NCI-H187 (cell line): ENCODE measurements around the gene CD300LF.

ENCODE experiments used
- DNase-seq, 2 experiments: peaks; one replicate each; lab custom pipeline; 2025; lab: John Stamatoyannopoulos, UW

Gene CD300LF

DNA sequence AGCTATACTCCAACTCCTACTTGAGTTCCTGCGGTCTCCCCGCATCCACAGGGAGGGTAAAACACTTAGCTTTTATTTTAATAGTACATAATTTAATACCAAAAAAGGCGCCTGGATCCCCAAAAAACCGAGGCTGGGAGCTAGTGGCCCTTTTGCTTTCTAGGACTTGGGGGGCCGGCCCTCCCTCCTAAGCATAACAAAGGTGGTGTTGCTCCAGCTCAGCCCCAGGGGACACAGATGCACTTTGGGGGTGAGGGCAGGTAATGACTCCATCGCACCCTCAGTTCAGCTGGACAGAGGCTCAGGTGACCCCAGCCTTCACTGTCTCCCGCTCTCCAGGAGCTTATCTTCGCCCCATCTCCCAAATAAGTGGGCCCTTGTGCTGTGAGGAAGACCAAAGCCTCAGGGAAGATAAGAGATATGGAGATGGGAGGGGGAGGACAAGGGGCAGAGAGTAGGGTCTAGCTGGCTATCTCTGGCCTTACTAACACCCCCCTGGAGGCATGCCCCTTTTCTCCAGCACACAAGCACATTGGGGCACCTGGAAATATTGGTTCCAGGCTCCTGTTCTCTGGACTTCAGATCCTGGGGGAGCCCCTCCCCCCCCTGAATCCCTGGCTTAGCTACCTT lies 32.9 kb upstream of the CD300LF start:
- no peak for DNase-seq

- DNase-seq = peak; percentile 47 to 62
Measured at GRCh38 chr17:74744714-74745547, 32.2 kb upstream of the CD300LF start.

- DNase-seq = no peak
Measured at GRCh38 chr17:74744349-74744713, 31.6 kb upstream of the CD300LF start.

- DNase-seq = no peak
Measured at GRCh38 chr17:74743755-74744154, 31.0 kb upstream of the CD300LF start.

DNA sequence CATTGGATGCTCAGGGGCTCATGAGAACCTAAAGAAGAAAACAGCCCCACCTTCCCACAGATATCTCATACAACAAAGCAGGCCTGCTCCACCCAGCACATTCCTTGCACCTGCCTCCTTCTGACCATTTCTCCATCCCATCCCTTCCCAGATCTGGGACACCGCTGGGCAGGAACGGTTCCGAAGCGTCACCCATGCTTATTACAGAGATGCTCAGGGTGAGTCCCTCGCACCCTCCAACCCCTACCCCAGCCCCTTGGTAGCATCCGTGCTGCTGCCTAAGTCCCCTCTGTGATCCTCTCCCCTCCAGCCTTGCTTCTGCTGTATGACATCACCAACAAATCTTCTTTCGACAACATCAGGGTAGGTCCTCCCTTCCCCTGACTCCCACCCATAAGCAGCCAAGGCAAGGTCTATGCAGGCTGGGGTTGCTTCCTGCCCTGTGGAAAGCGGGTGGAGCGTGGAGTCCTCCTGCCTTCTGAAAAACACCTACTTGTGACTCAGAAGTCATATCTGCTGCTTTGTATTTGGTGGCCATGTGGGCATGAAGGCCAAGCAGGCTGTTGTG lies 30.3 kb upstream of the CD300LF start:
- DNase-seq = no peak

- DNase-seq = no peak
Measured at GRCh38 chr17:74742153-74742515, 29.4 kb upstream of the CD300LF start.

DNA sequence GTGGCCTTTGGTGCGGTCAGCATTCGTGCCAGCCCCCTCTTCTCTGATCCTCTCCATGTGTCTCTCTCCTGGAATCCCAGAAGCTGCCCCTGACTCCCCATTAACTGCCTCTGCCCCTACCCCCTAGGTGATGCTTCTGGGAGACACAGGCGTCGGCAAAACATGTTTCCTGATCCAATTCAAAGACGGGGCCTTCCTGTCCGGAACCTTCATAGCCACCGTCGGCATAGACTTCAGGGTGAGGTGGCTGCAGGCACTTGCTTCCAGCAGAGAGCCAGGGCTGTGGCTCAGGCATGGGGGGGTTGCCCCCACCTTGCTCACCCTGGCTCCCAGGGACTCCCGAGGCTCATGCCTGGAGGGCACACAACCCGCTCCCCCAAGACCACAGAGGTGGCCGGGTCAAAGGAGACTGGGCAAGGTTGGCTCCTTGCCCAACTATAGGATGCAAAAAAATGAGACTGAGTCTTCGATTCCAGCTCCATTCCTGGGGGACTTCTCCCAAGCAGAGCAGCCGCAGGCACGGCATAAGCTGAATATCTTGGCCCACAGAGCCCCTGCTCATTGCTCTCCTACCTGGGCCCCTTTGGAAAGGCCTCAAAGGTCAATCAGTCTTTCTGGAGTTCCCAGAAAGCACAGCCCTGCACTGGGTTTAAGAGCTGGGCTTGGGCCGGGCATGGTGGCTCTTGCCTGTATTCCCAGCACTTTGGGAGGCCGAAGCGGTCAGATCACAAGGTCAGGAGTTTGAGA lies 28.1 kb upstream of the CD300LF start:
- no peak for DNase-seq

GRCh38 chr17:74740173-74740572 lies 27.4 kb upstream of the CD300LF start:
- DNase-seq = no peak

- no peak for DNase-seq
Measured at GRCh38 chr17:74739227-74739831, 26.6 kb upstream of the CD300LF start.

- DNase-seq = no peak
Measured at GRCh38 chr17:74738051-74738996, 25.6 kb upstream of the CD300LF start.

GRCh38 chr17:74737299-74738050 lies 24.8 kb upstream of the CD300LF start:
- no peak for DNase-seq

DNA sequence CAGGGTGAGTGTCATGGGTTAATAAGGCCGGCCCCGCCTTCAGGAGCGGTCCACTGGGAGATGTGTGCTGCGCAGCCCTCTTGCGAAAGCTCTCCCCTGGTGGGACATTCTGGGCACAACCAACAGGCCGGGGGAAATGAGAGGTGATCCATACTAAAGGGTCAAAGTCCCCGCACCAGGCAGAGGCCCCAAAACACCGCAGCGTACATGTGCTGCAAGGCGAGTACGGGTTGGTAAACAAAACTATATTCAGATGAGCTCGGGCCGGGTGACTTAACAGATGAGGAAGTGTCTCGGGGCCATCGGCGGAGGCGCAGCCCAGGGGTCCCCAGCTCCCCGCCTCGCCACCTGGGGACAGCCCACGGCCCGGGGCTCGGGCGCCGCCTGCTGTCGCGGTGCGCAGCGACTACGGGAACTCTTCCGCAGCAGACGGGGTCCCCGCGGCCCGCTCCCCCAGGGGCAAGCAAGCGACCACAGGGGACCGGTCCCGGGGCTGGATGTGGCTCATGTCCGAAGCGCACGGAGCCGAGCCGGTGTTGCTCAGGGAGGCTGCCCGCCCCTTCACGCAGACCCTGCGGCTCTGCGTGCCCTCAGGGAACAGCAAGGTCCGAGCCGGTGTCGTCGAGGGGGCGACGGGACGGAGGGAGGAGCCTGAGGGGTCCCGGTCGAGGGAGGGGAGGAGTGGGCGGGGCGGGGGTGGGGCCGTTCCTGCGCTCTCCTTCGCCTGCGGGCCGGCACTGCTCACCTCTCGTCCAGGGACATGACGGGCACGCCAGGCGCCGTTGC lies 24.0 kb upstream of the CD300LF start, which contains the start of gene RAB37:
Gene RAB37, plus strand, starts transcription at position 744 of the 786 bp plus-strand sequence. Its CDS starts 17 bp downstream, at position 761.
- no peak for DNase-seq

- DNase-seq = no peak
Measured at GRCh38 chr17:74734256-74734655, 21.5 kb upstream of the CD300LF start.

GRCh38 chr17:74733365-74734122 lies 20.8 kb upstream of the CD300LF start:
- no peak for DNase-seq

DNA sequence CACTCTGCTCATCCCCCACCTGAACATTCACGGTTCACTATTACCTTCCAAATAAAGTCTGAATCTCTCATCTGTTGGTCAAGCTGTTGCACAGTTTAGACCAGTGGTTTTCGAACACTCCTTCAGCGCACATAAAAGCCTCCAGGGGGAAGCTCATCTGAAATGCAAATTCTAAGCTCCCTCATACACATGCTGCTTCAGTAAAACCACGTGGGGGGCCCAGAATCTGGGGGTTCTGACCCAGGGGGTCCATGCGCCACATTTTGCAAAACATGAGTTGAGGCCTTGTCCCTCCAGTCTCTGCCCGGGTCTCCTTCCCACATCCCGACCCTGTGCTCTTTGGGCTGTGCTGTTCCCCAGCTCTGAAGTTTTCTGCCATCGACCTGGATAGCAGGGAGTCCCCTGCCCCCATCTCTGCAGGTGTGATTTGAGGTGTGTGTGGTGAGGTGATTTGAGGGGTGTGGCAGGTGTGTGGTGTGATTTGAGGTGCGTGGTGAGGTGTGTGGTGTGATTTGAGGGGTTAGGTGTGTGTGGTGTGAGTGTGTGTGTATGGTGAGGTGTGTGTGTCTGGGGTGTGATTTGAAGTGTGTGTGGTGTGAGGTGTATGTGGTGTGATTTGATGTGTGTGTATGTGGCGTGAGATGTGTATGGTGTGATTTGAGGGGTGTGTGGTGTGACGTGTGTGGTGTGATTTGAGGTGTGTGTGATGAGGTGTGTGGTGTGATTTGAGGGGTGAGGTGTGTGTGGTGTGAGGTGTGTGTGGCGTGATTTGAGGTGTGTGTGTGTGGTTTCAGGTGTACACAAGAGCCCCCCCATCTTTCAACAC lies 19.5 kb upstream of the CD300LF start:
- no peak for DNase-seq

- DNase-seq = no peak
Measured at GRCh38 chr17:74731347-74731605, 18.6 kb upstream of the CD300LF start.

DNA sequence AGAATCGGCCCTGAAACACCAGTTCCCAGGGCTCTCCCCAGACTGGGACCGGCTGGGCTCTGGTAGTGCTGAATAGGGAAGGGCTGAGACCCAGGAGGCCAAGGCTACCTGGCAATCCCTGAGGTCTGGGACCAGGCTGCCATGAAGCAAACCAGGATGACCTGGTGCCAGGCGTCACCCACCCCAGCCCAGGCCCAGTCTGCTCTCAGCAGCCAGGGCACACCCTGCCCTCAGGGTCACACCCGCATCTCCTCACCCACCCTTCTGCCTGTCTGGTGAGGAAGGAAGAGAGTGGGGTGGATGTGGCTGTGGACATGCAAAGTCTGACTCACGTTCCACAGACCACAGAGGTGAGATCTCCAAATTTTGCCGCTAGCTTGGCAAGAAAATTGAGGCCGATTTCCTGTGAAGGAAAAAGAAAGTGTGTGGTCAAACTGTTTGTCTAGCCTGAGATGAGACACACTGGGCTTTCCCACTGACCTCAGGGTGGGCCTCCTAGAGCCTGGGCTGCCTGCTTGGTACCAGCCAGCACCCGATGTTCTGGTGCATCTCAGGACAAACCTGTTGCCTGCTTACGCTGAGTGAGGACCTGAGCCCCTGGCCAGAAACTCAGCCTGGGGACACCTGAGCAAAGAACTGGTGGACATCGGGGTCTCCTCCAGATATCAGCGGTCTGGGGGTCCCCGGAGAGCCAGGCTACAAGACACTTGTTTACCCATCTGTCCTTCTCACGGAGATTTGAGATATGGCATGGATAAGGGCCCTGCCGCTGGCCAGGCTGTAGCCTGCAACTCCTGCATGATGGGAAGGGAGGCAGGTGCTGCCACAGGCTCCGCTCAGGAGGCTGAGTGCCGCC lies 18.0 kb upstream of the CD300LF start:
- DNase-seq = no peak
